Fibroblast of villous mesenchyme (primary cell): ENCODE measurements around the gene ZMYM3. TPM values are rescaled to one million over a fixed set of nuclear protein-coding genes. Genes with fewer than 3 reads are reported as not detected.
"Not testable (repeated sequence)": the region's sequence is repeated elsewhere in the genome, so short reads cannot be mapped to it uniquely, and the experiment has no call there.

ENCODE experiments used
- DNase-seq: peaks from one replicate; pipeline ENCODE4 v3.0.0-alpha.2; 2010; ENCODE audit warnings: low read depth
- H3K4me3 ChIP-seq: 2 replicates; pipeline ENCODE4 v1.5.1; 2011; ENCODE audit warnings: low read depth, mild to moderate bottlenecking, low read length
- total RNA-seq: library from RNA; depleted of rRNA; stranded (reverse); fragments of >200 nt; gene quantifications from 2 replicates; pipeline ENCODE4 v1.2.3, GENCODE V29; 2012
- TF ChIP-seq, protein P1 (sequence below): IDR thresholded peaks from 2 replicates; pipeline ENCODE4 v1.5.1; 2012; ENCODE audit warnings: low read depth, mild to moderate bottlenecking, low read length; ENCODE audit not compliant: insufficient read depth

Gene ZMYM3
- total RNA-seq, 1 donor, result 28.5 TPM

DNA sequence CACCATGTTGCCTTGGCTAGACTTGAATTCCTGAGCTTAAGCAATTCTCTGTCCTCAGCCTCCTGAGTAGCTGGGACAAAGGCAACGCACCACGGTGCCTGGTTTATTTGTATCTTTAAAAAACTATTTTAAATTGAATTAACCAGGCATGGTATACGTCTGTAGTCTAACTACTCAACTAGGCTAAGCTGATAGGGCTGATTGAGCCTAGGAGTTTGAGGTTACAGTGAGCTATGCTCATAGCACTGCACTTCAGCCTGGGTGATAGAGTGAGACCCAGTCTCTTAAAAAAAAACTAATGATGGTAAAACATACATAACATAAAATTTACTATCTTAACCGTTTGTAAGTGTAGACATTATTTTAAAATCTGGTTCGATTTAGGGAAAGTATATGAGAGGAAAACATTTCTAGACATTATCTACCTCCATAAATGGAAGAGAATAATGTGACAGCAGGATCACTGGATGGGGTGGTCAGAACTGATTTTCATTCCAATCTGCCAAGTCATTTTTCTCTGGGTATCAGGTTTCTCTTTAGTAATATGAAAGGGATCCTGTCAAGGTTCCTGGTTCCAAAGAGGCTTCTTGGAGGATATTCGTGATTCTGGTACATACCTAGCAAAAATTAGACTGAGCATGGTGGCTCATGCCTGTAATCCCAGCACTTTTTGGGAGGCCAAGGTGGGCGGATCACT lies 38.9 kb upstream of the ZMYM3 start:
- peak; percentile 23 for DNase-seq
- H3K4me3 ChIP-seq, result no peak overlapping the region
- TF ChIP-seq, protein P1, sequence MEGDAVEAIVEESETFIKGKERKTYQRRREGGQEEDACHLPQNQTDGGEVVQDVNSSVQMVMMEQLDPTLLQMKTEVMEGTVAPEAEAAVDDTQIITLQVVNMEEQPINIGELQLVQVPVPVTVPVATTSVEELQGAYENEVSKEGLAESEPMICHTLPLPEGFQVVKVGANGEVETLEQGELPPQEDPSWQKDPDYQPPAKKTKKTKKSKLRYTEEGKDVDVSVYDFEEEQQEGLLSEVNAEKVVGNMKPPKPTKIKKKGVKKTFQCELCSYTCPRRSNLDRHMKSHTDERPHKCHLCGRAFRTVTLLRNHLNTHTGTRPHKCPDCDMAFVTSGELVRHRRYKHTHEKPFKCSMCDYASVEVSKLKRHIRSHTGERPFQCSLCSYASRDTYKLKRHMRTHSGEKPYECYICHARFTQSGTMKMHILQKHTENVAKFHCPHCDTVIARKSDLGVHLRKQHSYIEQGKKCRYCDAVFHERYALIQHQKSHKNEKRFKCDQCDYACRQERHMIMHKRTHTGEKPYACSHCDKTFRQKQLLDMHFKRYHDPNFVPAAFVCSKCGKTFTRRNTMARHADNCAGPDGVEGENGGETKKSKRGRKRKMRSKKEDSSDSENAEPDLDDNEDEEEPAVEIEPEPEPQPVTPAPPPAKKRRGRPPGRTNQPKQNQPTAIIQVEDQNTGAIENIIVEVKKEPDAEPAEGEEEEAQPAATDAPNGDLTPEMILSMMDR, result no peak

DNA sequence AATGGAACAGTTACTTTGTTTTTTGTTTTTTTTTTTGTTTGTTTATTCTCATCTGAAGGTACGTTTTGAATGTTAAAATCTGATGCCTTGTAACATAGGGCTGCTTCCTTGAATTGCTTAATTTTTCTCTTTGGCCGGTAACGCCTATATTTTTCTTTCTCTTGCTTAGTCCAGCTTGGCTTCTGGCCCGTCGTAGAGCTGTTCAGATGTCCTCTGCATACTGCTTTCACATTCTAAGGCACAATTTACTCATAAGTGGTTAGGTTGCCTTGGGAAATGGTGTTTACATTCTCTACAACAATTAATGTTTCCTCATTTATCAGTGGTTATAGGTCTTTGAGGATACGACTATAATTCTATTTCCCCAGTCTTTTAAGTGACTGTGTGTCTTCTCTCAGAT lies 37.4 kb upstream of the ZMYM3 start:
- TF ChIP-seq, protein P1, result no peak
- no peak overlapping the region for H3K4me3 ChIP-seq
- peak; percentile 54 for DNase-seq

DNA sequence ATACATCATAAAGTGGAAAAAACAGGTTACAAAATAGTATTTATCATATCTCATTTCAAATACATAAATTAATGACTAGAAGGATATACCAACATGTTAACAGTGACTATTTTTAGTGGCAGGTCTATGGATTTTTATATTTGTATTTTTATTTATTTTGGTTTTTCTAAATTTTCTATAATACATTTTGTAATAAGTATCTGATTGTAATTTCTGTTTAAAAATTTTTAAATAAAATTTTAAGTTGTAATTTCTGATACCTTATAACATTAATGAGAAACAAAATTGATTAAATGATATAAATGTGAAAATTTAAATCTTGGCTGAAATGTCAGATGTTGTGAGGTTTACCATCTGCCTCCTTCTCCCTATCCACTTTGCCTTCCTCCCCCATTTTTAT lies 32.0 kb upstream of the ZMYM3 start:
- DNase-seq, result no peak
- peak overlapping the region; percentile 78 for H3K4me3 ChIP-seq
- TF ChIP-seq, protein P1, result no peak

DNA sequence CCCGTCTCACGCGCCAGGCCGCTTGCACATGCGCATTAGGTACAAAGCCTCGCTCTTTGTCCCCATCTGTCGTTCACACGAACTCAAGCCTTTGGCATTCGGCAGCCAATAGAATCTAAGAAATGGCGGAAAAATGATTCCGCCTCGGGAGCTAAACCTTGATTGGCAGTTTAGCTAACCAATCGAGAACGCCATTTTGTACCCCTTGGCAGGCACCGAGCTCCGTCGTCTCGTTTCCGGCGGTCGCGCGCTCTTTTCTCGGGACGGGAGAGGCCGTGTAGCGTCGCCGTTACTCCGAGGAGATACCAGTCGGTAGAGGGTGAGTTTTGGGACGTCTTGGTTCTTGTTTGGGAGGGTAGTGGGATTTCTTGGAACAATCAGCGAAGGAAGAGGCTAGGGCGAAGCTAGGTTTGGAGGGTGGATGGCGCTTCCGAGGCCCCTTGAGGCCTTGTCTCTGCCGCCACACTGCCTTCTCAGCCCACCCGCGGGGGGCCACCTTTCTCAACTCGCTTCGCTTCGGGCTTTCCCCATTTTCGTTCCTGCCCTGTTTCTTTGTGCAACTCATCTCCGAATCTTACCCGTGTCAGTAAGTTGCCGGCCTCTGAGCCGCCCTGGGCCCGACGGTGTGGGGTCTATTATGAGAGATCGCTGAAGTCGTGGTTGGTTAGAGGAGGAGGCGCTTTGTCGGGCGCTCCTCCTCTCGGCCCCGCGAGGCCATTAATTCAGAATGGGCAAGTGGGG lies 29.6 kb upstream of the ZMYM3 start, which contains the start of gene NONO:
NONO (plus strand) TSS at position 233 of the 741 bp plus-strand sequence. CDS start 7,003 bp downstream, outside the sequence.
- TF ChIP-seq, protein P1, result no peak
- DNase-seq, result peak; percentile 99
- H3K4me3 ChIP-seq, result peak within 1 kb of the TSS; percentile 78

DNA sequence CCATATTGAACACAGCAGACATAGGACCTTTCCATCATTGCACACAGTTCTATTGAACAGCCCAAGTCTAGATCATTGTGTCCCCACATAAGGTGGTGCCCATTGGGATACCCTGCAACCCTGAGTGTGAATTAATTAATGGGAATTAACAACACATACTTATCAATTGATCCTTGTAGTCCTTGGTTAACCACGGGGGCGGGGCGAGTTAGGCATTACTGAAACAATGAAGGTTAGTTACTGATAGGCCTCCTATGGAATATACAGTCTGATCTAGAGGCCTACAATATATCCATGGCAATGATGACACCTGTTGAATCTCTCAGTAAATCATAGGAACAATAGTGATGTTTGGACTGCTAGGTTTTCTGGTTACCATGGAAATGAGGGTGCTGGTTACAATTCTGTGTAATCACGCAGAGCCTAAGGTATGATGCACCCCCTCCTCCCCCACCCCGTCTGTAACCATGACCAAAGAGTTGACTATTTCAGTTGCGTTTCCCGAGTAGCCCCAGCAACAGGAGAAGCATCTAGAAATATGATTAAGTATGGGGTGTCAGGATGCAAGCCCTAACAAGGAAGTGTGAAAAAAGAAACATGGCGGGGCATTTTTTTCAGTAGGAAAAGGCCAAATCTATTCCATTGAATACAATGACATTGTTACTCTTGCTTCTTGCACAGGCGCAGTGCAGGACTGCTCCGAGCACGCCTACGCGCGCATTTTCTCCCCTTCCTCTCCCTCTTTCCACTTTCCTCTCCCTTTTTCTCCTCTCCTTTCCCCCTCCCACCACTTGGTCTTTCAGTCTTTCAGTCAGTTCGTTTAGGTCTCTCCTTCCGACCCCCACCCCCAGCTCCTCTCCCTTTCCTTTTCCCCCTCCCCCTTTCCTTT lies 28.8 kb upstream of the ZMYM3 start:
- H3K4me3 ChIP-seq, result peak overlapping the region; percentile 78
- TF ChIP-seq, protein P1, result no peak
- no peak for DNase-seq

DNA sequence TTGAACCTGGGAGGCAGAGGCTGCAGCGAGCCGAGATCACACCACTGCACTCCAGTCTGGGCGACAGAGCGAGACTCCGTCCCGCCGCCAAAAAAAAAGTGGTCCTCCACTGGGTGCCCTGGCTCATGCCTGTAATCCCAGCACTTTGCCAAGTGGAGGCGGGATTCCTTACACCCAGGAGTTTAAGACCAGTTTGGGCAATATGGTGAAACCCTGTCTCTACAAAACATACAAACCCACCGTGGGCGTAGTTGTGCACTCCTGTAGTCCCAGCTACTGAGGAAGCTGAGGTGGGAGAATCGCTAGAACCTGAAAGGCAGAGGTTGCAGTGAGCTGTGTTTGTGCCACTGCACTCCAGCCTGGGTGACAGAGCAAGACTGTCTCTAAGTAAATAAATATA lies 27.4 kb upstream of the ZMYM3 start:
- H3K4me3 ChIP-seq, DNase-seq: not testable (repeated sequence)

DNA sequence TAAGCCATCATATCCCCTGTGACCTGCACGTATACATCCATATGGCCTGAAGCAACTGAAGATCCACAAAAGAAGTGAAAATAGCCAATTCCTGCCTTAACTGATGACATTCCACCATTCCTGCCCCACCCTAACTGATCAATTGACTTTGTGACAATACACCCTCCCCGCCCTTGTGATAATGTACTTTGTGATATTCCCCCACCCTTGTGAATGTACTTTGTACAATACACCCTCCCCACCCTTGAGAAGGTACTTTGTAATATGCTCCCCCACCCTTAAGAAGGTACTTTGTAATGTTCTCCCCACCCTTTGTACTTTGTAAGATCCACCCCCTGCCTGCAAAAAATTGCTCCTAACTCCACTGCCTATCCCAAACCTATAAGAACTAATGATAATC lies 18.4 kb upstream of the ZMYM3 start:
- not testable (repeated sequence) for H3K4me3 ChIP-seq

More for the DNA sequence above, 18.4 kb upstream of the ZMYM3 start:
- DNase-seq, result not testable (repeated sequence)
